HepG2 (cell line): ENCODE results near the gene AGFG1. TPM values are rescaled to one million over a fixed set of nuclear protein-coding genes. Genes with fewer than 3 reads are reported as not detected.

Experiments used
- ATAC-seq: fragments of 200-7000 bp; cut with Tn5 transposase; 3 replicates; pipeline ENCODE4 v1.9.1; 2020; ENCODE audit warnings: mild to moderate bottlenecking, moderate library complexity
- BruUV-seq: library from RNA; stranded (reverse); fragments of 400-500 nt; replicated peaks from 2 replicates; lab custom pipeline; 2021; lab: Mats Ljungman, UMichigan
- CTCF ChIA-PET: fragments of 300-600 bp; formaldehyde crosslinking; extraction: SDS; loops from one replicate; lab custom pipeline; 2021; ENCODE audit warnings: low total read pairs, inconsistent platforms, low intra/inter-chr PET ratio; lab: Yijun Ruan, JAX
- POLR2A ChIA-PET: fragments of 350-600 bp; sonication (Branson Sonifier 250); formaldehyde crosslinking; loops from one replicate; lab custom pipeline; 2020; ENCODE audit warnings: antibody characterized with exemption, inconsistent platforms; lab: Yijun Ruan, JAX
- DNase-seq: peaks from one replicate; pipeline ENCODE4 v3.0.0-alpha.2; 2015; ENCODE audit warnings: low spot score
- FAIRE-seq: peaks from 3 replicates; lab custom pipeline; 2011; peaks lifted over from hg19 to GRCh38; lab: Jason Lieb, UNC
- H2AFZ ChIP-seq: one replicate; pipeline ENCODE4 v1.6.1; 2011; ENCODE audit warnings: low read length, inconsistent platforms
- H3K27ac ChIP-seq: fragments of 300-600 bp; 3 replicates; pipeline ENCODE4 v1.8.0; 2011; ENCODE audit warnings: mixed run types, mild to moderate bottlenecking, mixed read lengths, low read length, inconsistent platforms; ENCODE audit not compliant: insufficient read depth; ENCODE audit errors: extremely low read length
- H3K27me3 ChIP-seq, 2 experiments: fragments of 200-600 bp in 1 of 2; 2 replicates in 1 of 2; 3 replicates in 1 of 2; pipeline versions ENCODE4 v1.6.0 to v1.8.0; 2011; ENCODE audit warnings: low read length in 2 of 2, mild to moderate bottlenecking in 2 of 2, moderate library complexity in 2 of 2, inconsistent platforms in 1 of 2; ENCODE audit not compliant: insufficient read depth in 2 of 2, control insufficient read depth in 1 of 2
- H3K36me3 ChIP-seq, 2 experiments: fragments of 200-600 bp in 1 of 2; replicated peaks in 1 of 2; 2 replicates in 1 of 2; 3 replicates in 1 of 2; pipeline versions ENCODE4 v1.5.1 to v1.8.0; 2011; ENCODE audit warnings: low read length in 2 of 2, inconsistent platforms in 1 of 2; ENCODE audit not compliant: insufficient read depth in 2 of 2, control insufficient read depth in 1 of 2
- H3K4me1 ChIP-seq: 2 replicates; pipeline ENCODE4 v1.5.1; 2012; ENCODE audit warnings: low read length, inconsistent platforms; ENCODE audit not compliant: insufficient read depth
- H3K4me2 ChIP-seq: 2 replicates; pipeline ENCODE4 v1.6.0; 2011; ENCODE audit warnings: low read depth, low read length, inconsistent platforms
- H3K4me3 ChIP-seq, 3 experiments: fragments of 200-600 bp in 1 of 3; sonication (generic), shearing (Covaris generic) in 1 of 3; replicated peaks in 1 of 3; 2 replicates each; pipeline ENCODE4 v1.5.1; 2011 to 2016; ENCODE audit warnings: low read length in 3 of 3, inconsistent platforms in 2 of 3, low read depth in 2 of 3, mild to moderate bottlenecking in 2 of 3, control low read depth in 1 of 3, mixed read lengths in 1 of 3; ENCODE audit not compliant: insufficient read depth in 1 of 3
- H3K79me2 ChIP-seq: one replicate; pipeline ENCODE4 v1.6.1; 2011; ENCODE audit warnings: low read length, inconsistent platforms; ENCODE audit not compliant: insufficient read depth
- H3K9ac ChIP-seq: 2 replicates; pipeline ENCODE4 v1.6.0; 2011; ENCODE audit warnings: mild to moderate bottlenecking, low read depth, low read length, inconsistent platforms; ENCODE audit not compliant: insufficient read depth
- H3K9me3 ChIP-seq: 2 replicates; pipeline ENCODE4 v1.5.1; 2012; ENCODE audit warnings: mild to moderate bottlenecking, low read length
- H4K20me1 ChIP-seq: 2 replicates; pipeline ENCODE4 v1.6.0; 2011; ENCODE audit warnings: inconsistent platforms, mild to moderate bottlenecking, low read length, moderate library complexity; ENCODE audit not compliant: insufficient read depth
- CTCF ChIP-seq: sonication (generic); formaldehyde crosslinking; IDR thresholded peaks from 2 replicates; pipeline ENCODE4 v1.5.0; 2020; ENCODE audit warnings: mild to moderate bottlenecking, missing genetic modification reagents, moderate library complexity
- KLF16 ChIP-seq, 2 experiments: sonication (generic) in 1 of 2; formaldehyde crosslinking in 1 of 2; IDR thresholded peaks; 2 replicates each; pipeline versions ENCODE4 v1.6.1 to v1.8.0; 2016 to 2023; ENCODE audit warnings: missing genetic modification reagents in 2 of 2, missing compliant biosample characterization in 1 of 2
- MTA1 ChIP-seq: sonication (generic); formaldehyde crosslinking; IDR thresholded peaks from 2 replicates; pipeline ENCODE4 v1.4.0; 2020; ENCODE audit warnings: missing genetic modification reagents, mild to moderate bottlenecking, borderline replicate concordance
- NFE2L2 ChIP-seq: fragments of 150-350 bp; IDR thresholded peaks from 2 replicates; pipeline ENCODE4 v1.6.1; 2014; ENCODE audit warnings: low read length
- PAWR ChIP-seq: sonication (generic); formaldehyde crosslinking; IDR thresholded peaks from 2 replicates; pipeline ENCODE4 v1.4.0; 2020; ENCODE audit warnings: missing genetic modification reagents, mild to moderate bottlenecking, borderline replicate concordance
- RFX3 ChIP-seq: IDR thresholded peaks from 2 replicates; pipeline ENCODE4 v1.6.1; 2016; ENCODE audit warnings: missing biosample characterization, missing genetic modification reagents
- STAG1 ChIP-seq: sonication (generic); formaldehyde crosslinking; IDR thresholded peaks from 2 replicates; pipeline ENCODE4 v1.4.0; 2020; ENCODE audit warnings: missing genetic modification reagents
- ZBTB38 ChIP-seq: sonication (generic); formaldehyde crosslinking; IDR thresholded peaks from 2 replicates; pipeline ENCODE4 v1.5.1; 2020; ENCODE audit warnings: mild to moderate bottlenecking, missing genetic modification reagents
- ZNF121 ChIP-seq: sonication (generic); formaldehyde crosslinking; IDR thresholded peaks from 2 replicates; pipeline ENCODE4 v1.5.0; 2020; ENCODE audit warnings: mild to moderate bottlenecking, missing genetic modification reagents
- ZNF33A ChIP-seq: sonication (generic); formaldehyde crosslinking; IDR thresholded peaks from 2 replicates; pipeline ENCODE4 v1.5.1; 2020; ENCODE audit warnings: missing genetic modification reagents, mild to moderate bottlenecking, moderate library complexity, borderline replicate concordance
- ZNF747 ChIP-seq: sonication (generic); formaldehyde crosslinking; IDR thresholded peaks from 2 replicates; pipeline ENCODE4 v1.8.1; 2023; ENCODE audit warnings: missing genetic modification reagents, mild to moderate bottlenecking, borderline replicate concordance
- WGBS: methylation state at CpG from one replicate; pipeline ENCODE4 v1.1.6; 2017; ENCODE audit warnings: low lambda C conversion rate; 5-methylcytosine and 5-hydroxymethylcytosine counted together
- in situ Hi-C: cut with HindIII; loops from 2 replicates; pipeline ENCODE4 v1.10.0; 2017; ENCODE audit warnings: low pct_unique_long_range_greater_than_20kb; ENCODE audit not compliant: extremely low pct_ligation_motif_present
- intact Hi-C: fragments of 100-400 bp; cut with micrococcal nuclease; formaldehyde crosslinking; loops from one replicate; pipeline ENCODE4 v1.10.0; 2022; ENCODE audit not compliant: unreplicated experiment
- polyA plus RNA-seq, 8 experiments: library from polyadenylated mRNA; depleted of rRNA in 3 of 8; stranded (reverse) in 7 of 8; unstranded in 1 of 8; fragments of >200 nt; fragmentation: Illumina TruSeq in 4 of 8; extraction: Trizol in 4 of 8; gene quantifications; 2 replicates each; pipeline versions ENCODE4 v1.2.1 to v1.2.3, GENCODE V29; 2011 to 2016; ENCODE audit warnings: low read depth in 4 of 8, missing spikeins in 1 of 8, mixed read lengths in 1 of 8; ENCODE audit not compliant: insufficient read depth in 1 of 8
- total RNA-seq, 5 experiments: library from RNA; depleted of rRNA; stranded (reverse); fragments of >200 nt; fragmentation: Illumina TruSeq; extraction: Trizol; gene quantifications; 2 replicates each; pipeline ENCODE4 v1.2.3, GENCODE V29; 2016; ENCODE audit warnings: low read depth in 1 of 5

AGFG1 gene
- total and polyA plus RNA-seq, 2 of the 13 experiments (the other 11 are each of a cell fraction or from before 2014, with no cell fraction given), result 145 to 168 TPM

- no peak overlapping the region for H2AFZ ChIP-seq
- ATAC-seq, result peak; percentile 33; the same call in 2 of the 3 replicates
- POLR2A ChIA-PET, result no interaction called here
- DNase-seq, result no peak
- H3K79me2 ChIP-seq, result no peaks in the 10 kb centered on the region
- in situ Hi-C loops, result no loop called here
- 7% methylated on average over 2 of the region's 2 CpGs for WGBS
- no peaks in the 10 kb centered on the region for H3K36me3 ChIP-seq
- CTCF ChIA-PET, result no interaction called here
- H3K4me2 ChIP-seq, result no peak overlapping the region
- BruUV-seq, result no TSS peak
- H4K20me1 ChIP-seq, result no peaks in the 10 kb centered on the region
- no peaks in the 10 kb centered on the region for H3K27me3 ChIP-seq
- no peak for TF ChIP-seq RFX3 (CRISPR knock-in tag)
- TF ChIP-seq KLF16 (CRISPR knock-in tag; IDR thresholded peaks at IDR 0.05), result no peak
- TF ChIP-seq ZNF121 (CRISPR knock-in tag), result no peak
- TF ChIP-seq ZNF33A (CRISPR knock-in tag), result no peak
- peak; percentile 21; the same call in 1 of the 2 replicates for TF ChIP-seq STAG1 (CRISPR knock-in tag)
- TF ChIP-seq ZNF747 (CRISPR knock-in tag), result no peak
- TF ChIP-seq NFE2L2, result no peak
- 0 out of 2 replicates have a peak, but pooled peaks have one; percentile 17 for TF ChIP-seq CTCF (CRISPR knock-in tag)
- no peak for TF ChIP-seq PAWR (CRISPR knock-in tag)
- TF ChIP-seq ZBTB38 (CRISPR knock-in tag), result no peak
- no peak for TF ChIP-seq MTA1 (CRISPR knock-in tag)
- H3K4me3 ChIP-seq, result no peak overlapping the region
- FAIRE-seq, result no peak
- no peak overlapping the region for H3K27ac ChIP-seq
- H3K9ac ChIP-seq, result no peak overlapping the region
- intact Hi-C loops, result no loop called here
- peaks cover 14% of the 10 kb centered on the region for H3K9me3 ChIP-seq
- peaks cover 16% of the 10 kb centered on the region for H3K4me1 ChIP-seq
Measured at GRCh38 chr2:227578642-227579041, 106.7 kb downstream of the AGFG1 start.
